Stimulated activated naive CD4-positive, alpha-beta T cell treated with Interleukin-2 at 50 U/mL for 16 hours (primary cell): ENCODE data around the gene APOD.
"Not testable (repeated sequence)": the region's sequence is repeated elsewhere in the genome, so short reads cannot be mapped to it uniquely, and the experiment has no call there.

Experiments
- DNase-seq: peaks from one replicate; lab custom pipeline; 2025; lab: John Stamatoyannopoulos, UW

The APOD gene

GRCh38 chr3:195583831-195584542, at the start of gene APOD:
TSS of gene APOD (minus strand) at chr3:195583940. CDS start at chr3:195579461, 4,479 bp downstream.
- DNase-seq: no peak

GRCh38 chr3:195633351-195633750, 49.6 kb upstream of the APOD start:
- not testable (repeated sequence) for DNase-seq

GRCh38 chr3:195632501-195633185, 48.9 kb upstream of the APOD start:
- not testable (repeated sequence) for DNase-seq

DNA sequence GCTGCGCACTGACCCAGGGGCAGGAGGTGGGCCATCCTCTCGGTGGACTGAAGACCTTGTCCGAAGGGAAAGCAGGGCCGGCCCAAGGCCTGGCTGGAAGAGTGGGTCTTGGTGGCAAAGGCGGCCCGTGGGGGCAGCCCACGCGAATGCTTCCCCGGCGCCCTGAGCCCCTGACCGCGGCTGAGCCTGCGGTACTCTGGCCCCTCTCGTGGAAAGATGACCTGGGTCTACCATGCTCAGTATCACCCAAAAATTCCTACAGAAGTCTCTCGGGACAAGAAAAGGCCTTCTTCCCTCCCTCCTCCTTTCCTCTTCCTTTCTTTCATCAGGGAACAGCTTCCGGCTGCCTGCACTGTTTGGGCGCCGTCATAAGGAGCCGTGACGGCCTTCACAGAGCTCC, 48.3 kb upstream of the APOD start:
- DNase-seq: not testable (repeated sequence)

- DNase-seq: not testable (repeated sequence)
Observed at GRCh38 chr3:195630938-195631495, 47.3 kb upstream of the APOD start.

DNA sequence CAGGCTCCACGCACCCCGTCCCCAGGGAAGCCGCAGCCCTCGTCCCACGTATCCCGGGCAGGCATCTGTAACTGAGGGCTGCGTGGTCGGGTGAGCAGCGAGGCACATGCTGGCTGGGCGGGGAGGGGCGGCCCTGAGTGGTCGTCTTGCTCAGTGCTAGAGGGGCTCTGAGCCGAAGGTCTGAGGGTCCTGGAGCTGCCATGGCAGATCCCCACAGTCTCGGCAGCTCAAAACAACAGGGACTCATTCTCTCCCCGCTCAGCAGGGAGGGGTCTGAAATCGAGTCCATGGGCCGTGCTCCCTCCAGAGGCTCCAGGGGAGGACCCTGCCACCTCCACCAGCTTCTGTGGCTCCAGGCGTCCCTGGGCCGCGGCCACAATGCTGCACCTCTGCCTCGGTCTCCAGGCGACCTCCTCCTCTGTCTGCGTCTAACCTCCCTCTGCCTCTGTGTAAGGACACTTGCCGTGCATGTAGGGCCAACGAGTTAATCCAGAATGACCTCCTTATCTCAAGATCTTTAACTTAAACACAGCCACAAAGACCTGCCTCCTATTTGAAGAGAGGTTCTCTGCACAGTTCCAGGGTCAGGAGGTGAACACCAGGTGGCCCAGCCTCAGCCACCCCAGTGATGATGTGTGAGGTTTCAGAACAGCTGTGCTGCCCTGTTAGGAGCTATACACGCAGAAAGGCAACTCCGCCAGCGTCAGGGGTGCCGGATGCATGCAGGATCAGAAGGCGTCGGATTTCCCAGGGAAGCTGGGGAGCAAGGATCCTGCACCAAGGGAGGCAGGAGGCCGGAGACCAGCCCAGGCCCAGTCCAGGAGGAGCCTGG, 46.6 kb upstream of the APOD start:
- DNase-seq: not testable (repeated sequence)

- not testable (repeated sequence) for DNase-seq
Observed at GRCh38 chr3:195629682-195630081, 45.9 kb upstream of the APOD start.

DNA sequence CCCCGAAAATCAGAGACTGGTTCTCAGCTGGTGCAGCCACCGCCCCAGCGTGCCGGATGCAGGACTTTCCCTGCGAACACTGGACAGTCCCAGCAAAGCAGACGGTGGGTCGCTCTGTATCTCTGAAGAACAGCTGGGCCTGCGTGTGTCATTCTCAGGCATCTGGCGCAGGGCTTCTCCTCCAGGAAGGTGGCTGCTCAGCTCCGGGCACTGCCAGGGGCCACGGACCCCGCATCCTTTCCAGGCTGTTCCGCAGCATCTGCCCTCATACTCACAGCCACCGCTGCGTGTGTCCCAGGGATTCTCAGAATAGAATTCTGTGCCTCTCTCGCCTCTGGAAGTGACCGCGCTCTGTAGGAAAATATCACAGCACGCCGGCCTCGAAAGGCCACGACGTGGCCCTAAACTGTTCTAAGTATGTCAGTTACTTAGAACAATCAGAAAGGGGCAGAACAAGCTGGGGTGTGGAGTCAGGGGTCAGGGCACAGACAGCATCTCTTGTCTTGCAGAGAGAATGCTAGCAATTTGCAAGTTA, 44.7 kb upstream of the APOD start:
- not testable (repeated sequence) for DNase-seq

- not testable (repeated sequence) for DNase-seq
Observed at GRCh38 chr3:195627515-195628385, 44.0 kb upstream of the APOD start.

DNA sequence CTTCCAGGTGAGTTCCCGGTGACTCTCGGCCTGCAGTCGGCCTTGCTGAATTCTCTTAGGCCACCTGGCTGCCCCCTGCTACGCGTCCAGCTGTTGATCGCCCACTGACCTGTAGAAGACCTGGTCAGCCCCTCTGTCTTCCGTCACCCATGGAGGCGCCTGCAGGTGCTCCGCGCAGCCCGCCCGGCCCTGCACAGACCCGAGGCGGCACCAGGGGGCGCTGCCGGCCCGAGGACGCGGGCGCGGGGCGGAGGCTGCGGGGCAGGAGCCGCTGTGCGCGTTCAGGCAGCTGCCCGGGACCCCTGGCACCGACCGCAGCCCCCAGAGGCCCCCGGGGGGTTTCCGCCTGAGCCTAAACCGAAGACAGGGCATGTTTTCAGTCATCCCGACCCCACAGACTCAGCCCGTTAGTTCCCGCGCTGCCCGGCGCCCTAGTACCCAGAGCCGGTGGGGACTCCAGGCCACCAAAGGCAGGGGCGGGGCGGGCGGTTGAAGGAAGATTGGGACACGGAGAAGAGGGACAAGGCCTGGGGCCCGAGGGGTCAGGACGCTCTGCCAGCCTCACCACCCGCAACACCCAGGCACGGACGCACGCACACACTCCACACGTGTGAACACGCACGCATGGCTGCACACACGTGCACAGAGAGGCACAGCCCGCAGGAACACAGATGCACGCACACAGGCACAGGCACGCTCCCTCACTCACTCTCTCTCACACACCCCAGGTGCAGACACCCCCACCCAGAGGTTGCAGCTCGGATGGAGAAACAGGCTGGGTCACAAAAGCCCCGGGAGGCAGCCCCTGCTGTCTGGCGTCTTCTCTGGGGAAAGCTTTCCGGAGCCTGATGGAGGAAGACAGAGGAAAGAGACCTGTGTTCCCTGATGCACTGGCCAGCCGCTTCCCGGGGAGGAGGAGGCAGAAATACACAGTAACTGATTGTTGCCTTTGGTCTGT, 41.1 kb upstream of the APOD start:
- not testable (repeated sequence) for DNase-seq

DNA sequence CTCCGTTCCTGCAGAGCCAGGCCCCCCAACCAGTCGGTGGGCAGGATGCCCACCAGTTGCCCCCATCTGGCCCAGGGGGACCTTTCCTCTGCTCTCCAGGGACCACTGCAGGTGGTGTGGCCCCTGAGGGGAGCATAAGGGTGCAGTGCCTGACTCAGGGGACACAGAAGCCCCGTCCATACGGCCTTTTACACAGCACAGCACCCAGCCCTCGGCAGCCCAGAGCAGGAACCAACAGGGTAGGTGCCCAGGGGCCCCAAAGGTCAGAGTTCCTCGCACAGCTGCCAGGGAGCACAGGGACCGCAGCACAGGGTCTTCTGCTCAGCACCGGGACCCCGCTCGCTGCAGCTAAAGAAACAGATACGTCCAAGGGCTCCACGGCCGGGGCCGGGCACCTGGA, 40.4 kb upstream of the APOD start:
- not testable (repeated sequence) for DNase-seq

DNA sequence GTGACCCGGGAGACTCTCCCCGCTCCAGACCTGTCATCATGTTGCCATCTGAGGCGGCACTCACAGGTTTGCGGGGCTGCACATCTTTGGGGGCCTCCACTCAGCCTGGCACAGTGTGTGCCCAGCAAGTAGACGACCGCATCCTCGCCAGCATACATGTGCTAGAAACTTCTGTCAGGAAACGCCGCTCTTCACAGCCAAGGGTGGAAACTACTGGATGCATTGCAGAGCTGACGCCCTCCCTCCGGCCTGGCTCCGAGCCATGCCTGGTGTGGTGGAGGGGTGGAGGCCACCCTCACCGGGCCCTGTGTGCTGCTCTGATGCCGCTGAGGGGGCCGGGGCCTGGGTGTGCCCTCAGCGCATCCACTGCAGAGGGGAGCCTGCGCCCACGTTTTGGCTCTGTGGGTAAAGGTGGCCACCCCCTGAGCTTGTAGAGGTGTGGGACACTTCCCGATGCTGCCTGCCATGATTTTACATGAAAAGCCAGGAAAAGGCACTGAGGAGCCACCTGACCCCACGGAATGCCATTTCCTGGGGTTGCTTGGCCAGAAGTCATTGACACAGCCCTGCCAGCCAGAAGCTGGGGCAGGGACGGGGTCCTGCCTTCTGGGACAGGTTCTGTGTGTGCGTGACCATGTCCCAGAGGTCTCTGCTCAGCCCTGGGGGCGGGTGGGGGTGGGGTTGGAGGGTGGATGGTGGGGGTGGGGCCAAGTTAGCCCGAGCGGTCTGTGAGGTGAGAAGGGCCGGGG, 39.7 kb upstream of the APOD start:
- not testable (repeated sequence) for DNase-seq

DNA sequence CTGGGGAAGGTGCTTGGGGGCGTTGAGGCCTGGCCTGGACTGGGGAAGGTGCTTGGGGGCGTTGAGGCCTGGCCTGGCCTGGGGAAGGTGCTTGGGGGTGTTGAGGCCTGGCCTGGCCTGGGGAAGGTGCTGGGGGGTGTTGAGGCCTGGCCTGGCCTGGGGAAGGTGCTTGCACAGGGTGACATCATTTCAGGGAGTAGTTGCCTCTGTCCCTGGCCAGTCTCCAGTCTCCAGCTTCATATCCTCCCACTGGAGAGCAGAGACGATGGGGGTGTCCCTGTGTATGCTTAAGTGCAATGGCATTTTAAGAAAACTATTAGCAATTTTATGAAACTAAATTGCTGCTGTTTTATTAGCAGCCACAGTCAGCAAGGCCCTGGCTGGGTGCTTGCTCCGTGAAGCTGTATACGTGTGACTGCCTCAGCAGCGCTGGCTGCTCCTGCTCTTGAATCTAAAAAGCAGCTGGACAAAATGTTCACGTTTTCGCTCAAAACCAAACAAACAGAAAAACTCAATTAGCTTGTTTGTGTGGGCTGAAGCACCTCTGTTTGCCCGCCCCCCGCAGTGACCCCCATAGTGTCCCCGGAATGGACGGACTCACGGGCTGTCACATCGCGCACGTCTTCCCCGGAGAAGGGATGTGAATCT, 38.9 kb upstream of the APOD start:
- not testable (repeated sequence) for DNase-seq

- not testable (repeated sequence) for DNase-seq
Observed at GRCh38 chr3:195622012-195622411, 38.3 kb upstream of the APOD start.

GRCh38 chr3:195621095-195621494, 37.4 kb upstream of the APOD start:
- DNase-seq: not testable (repeated sequence)

DNA sequence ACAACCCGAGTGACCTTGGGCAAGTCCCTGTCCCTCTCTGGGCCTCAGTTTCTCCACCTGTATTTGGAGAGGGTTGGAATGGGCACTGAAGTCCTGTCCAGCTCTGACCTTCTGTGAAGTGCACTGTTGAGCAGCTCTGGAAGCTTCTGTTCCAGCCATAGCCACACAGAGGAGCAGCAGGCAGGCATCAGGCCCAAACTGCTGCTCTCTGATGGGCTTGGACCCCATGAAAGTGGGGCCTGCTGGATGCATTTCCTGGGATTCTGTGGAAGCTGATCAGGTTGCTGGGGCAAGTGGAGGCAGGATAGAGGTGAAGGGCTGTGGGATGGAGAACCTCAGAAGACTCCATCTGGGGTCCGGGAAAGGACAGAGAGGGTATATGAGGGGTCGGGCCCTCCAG, 36.7 kb upstream of the APOD start:
- DNase-seq: not testable (repeated sequence)

DNA sequence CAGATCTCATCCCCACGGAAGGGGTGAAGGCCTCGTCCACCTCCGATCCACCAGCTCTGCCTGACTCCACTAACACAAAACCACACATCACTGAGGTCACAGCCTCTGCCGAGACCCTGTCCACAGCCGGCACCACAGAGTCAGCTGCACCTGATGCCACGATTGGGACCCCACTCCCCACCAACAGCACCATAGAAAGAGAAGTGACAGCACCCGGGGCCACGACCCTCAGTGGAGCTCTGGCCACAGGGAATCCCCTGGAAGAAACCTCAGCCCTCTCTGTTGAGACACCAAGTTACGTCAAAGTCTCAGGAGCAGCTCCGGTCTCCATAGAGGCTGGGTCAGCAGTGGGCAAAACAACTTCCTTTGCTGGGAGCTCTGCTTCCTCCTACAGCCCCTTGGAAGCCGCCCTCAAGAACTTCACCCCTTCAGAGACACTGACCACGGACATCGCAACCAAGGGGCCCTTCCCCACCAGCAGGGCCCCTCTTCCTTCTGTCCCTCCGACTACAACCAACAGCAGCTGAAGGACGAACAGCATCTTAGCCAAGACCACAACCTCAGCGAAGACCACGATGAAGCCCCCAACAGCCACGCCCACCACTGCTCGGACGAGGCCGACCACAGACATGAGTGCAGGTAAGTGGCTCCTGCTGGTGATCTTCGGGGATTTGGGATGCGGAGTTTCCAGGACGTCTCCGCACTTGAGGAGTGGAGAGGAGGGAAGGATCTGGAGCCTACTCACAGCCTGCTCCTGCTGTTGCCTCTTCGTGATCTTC, 36.0 kb upstream of the APOD start:
- not testable (repeated sequence) for DNase-seq
